HG02970 (cell line): ENCODE results near the gene OSCP1.

Experiments used
- ATAC-seq: cut with Tn5 transposase; IDR thresholded peaks from one replicate; pipeline ENCODE4 v1.9.1; 2021; ENCODE audit warnings: mild to moderate bottlenecking, moderate library complexity, moderate number of reproducible peaks; ENCODE audit not compliant: unreplicated experiment, low FRiP score

The OSCP1 gene

DNA sequence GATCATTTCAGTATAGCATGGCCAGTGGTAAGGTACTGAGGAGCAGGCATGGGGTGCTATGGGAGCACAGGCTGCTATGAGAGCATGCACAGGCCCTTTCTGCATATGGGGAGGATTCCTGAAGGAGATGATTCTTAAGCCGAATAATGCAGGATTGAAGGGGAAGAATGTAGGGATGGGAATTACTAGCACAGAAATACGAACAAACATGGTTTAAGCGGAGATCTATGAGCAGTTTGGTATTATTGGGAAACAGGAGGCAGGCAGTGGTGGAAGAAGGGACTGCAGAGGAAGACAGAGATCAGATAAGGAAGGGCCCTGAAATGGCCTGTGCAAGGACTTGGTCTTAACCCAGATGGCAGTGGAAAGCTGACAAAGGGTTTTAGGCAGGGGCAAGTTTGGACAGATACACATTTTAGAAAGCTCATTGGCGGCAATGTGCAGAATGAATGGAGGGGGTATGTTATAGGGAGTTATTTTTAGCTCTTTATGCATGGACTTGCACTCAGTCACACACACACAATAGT lies 1.7 kb downstream of the OSCP1 start:
- ATAC-seq: no peak

DNA sequence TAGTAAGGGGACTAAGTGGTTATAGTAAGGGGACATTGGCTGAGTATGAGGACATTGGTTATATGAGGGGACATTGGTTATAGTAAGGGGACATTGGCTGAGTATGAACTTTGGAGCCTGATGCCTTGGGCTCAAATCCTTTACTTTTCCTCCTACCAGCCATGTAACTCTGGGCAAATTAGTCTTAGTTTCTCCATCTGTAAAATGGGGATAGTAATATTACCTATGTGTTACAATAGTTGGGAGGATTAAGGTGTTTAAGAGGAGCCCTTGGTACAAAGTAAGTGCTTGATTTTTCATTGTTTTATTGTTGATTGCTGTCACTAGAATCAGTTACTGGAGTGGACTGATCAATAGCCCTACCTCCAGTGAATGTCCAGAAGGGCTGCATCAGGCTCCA lies 2.8 kb downstream of the OSCP1 start:
- ATAC-seq: no peak

- no peak for ATAC-seq
These were observed 3.5 kb downstream of the OSCP1 start for GRCh38 chr1:36446746-36447145.

GRCh38 chr1:36446271-36446670 lies 4.0 kb downstream of the OSCP1 start:
- ATAC-seq: no peak

- ATAC-seq: no peak
These were observed 7.0 kb downstream of the OSCP1 start for GRCh38 chr1:36443297-36443696.

DNA sequence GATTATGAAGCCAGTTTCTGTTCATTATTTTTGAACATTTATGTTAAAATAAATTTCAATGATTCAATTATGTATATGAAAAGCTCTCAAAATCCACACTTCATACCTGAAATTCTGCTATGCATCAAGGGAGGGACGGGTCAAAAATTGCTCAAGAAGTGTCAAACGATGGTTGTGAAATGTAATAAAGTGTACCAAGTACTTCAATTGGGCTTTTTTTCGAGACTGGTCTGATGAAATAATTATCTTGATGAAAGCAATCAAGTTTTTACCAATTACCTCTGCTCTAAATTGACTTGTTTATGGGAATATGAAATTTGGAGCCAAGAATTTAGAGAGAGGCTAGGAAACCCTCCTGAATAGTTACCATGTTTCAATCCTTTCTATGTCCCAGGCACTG lies 7.9 kb downstream of the OSCP1 start:
- ATAC-seq: no peak

DNA sequence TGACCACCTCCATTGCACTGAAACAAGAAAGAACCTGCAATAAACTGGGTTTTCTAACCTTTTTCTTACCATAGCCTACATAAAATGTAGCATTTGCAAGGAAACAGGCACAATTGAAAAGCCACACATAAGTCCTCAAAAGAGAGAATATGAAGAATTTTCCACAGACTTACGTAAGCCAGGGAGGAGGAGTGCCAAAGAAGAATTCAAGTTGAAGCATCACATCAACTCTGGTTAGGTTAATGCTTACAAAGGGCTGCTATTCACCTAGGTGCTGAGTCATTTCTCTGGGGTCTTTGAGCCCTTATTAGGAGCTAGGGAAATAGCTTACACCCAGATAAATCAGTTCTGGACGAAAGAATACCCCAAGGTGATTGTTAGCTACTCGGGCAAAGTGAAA lies 9.6 kb downstream of the OSCP1 start:
- no peak for ATAC-seq

DNA sequence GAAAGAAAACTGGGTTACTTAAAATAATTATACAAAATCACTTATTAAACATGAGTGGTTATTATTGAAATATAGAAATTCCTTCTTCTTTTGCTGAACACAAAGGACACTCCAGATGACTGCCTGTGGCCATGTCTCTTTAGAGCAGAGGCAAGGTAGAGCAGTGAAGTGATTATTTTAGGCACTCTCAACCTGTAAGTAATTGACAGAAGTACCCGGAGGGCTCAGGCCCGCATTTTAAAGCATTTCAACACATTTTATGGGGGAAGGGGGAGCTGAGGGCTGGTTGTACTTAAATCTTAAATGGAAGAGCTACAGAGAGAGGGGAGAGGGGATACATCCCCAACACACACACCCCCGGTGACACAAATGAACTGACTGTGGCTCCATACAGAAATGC lies 10.2 kb downstream of the OSCP1 start:
- no peak for ATAC-seq

- ATAC-seq: no peak
These were observed 11.5 kb downstream of the OSCP1 start for GRCh38 chr1:36438715-36439114.

GRCh38 chr1:36436821-36437220 lies 13.4 kb downstream of the OSCP1 start:
- ATAC-seq: no peak

DNA sequence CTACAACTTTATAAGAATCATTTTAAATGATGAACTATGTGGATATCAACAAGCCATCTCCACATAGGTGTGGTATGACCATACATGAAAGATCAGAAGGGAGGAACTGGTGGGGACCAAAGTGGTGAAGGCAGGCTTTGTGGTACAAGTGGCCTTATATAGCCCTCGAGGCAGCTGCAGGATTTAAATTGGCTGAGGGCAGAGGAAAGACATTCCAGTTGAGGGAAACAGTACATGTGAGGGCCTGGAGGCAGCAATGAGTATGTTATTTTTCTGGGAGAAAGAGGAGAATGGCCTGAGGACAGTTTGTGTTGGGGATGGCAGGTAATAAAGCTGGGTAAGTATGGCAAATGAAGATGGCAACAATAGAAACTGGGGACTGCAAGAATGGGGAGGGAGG lies 17.1 kb downstream of the OSCP1 start:
- no peak for ATAC-seq

- no peak for ATAC-seq
These were observed 17.6 kb downstream of the OSCP1 start for GRCh38 chr1:36432616-36433015.

DNA sequence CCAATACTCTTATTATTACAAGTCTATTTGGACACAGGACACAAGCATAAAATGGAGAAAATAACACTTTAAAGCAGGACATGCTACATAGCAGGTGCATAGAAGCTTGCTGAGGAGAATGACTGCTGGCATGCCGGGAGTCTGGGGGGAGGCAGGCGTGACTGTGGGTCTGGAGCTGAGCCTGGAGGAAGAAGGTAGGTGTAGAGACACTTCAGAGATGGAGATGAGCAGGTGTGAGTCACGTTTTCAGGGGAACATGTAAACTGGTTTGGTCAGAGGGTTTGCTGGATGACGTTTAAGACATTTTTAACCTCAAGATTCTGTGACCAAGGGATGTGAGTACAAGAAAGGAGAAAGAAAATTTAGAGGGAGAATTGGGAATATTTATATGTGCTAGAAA lies 24.5 kb downstream of the OSCP1 start:
- ATAC-seq: no peak

DNA sequence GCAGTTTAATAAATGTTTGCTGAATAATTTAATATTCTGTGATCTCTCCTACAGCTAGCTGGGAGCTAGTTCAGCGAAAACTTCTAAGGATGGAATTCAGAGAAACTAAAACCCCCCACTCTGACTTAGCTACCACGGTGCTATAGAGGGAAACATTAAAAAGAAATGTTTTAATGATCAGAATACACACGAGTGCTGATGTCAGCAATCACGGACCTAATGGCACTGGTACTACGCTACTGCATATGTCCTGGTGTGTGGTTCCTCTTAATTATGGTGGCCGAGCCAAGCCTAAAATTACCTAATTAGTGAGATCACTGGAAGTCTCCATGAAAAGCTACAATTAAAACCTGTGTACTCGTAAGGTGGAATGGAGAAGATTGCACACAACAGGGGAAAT lies 28.6 kb downstream of the OSCP1 start:
- ATAC-seq: no peak

GRCh38 chr1:36420836-36421317 lies 29.4 kb downstream of the OSCP1 start:
- no peak for ATAC-seq

DNA sequence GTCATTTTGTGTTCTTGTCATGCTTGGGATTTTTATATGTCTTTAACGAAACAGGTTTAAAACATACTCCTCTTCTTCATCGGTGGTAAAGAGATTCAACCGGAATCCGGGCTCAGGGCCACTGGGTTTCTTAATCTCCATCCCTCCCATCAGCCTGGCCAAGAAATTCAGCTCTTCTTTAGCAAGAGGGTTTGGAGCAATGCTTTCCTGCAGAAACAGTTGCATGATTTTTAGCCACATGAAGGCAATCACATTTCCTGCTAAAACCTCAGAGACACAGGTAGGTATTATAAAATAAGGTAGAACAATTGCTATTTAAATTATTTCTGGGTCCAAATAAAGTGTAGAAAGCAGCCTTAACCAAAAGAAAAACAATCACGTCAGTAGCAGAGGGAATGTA lies 29.8 kb downstream of the OSCP1 start:
- ATAC-seq: no peak

- no peak for ATAC-seq
These were observed 30.7 kb downstream of the OSCP1 start for GRCh38 chr1:36419569-36419968.

GRCh38 chr1:36419140-36419539 lies 31.1 kb downstream of the OSCP1 start:
- no peak for ATAC-seq

DNA sequence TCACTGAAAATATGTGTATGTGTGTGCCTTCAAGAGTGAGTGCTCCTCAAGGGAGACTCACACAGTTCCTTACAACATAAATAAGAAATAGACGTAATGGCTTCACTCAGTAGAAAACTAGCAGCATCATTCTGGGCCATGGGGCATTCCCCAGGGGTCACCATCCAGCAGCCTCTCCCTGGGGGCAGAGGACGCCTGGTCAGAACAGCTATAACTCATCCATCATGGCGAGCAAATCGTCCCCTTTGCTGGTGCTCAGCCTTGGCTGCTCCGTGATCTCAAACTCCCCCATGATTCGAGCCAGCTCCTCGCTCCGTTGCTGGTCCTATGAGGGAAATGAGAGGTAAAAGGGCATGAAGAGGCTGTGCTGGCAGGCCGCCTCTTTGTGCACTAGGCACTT lies 32.3 kb downstream of the OSCP1 start:
- ATAC-seq: no peak

DNA sequence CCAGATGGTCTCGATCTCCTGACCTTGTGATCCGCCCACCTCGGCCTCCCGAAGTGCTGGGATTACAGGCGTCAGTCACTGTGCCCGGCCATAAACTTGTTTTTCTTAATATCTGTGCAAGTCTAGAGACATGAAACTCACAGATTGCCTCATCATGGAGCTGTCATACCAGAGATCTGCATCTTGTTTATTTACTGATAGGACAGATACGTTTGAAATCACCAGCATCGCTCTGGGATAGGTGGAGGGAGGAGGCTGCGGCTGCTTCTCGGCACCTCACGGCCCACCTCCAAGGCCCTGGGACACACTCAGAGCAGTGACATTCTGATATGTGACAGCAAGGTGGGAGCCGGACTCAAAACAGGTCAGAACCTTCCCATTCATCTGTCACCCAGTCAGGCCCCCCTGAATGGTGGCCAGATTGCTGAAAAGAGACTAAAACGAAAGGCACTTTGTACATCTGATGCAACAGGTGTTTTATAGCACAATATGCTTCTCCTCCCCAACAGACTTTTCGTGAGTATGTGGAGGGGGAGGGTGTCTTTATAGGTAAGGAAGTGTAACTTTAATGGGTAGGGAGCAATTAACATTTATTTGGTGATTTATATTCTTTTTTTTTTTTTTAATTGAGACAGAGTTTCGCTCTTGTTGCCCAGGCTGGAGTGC lies 34.5 kb downstream of the OSCP1 start:
- ATAC-seq: no peak

- ATAC-seq: no peak
These were observed 35.9 kb downstream of the OSCP1 start for GRCh38 chr1:36414384-36414783.
